GM18519 (cell line): ENCODE results near the gene VEZF1.

Source experiments
- ATAC-seq: cut with Tn5 transposase; IDR thresholded peaks from one replicate; pipeline ENCODE4 v1.9.1; 2021; ENCODE audit warnings: mild to moderate bottlenecking, moderate library complexity; ENCODE audit not compliant: unreplicated experiment, low FRiP score

VEZF1 gene

GRCh38 chr17:57935833-57936807 lies 51.9 kb downstream of the VEZF1 start:
- no peak for ATAC-seq

DNA sequence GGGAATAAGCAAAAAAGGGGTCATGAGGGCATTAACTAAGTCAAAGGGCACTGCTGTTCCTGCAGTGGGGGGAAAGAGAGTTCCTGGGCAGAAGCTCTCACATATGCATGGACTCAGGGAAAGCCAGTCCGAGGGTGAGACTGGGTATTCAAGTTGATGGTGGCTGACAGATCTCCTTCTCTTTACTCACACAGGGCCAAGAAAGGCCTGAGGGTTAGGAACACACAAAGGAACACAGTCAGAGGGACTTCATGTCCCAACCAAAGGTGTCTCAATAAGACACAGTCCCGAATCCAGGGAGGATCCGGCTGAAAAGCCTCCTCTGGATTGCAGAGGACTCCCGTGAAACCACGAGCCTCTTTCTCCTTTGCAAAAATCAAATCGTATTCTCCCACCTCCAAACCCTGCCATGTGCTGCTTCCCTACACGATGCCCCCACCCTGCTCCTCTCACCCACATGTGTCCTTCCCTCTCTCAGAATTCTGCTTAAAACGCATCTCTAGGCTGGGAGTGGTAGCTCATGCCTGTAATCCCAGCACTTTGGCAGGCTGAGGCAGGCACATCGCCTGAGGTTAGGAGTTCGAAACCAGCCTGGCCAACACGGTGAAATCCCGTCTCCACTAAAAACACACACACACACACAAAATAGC lies 56.4 kb downstream of the VEZF1 start:
- no peak for ATAC-seq

DNA sequence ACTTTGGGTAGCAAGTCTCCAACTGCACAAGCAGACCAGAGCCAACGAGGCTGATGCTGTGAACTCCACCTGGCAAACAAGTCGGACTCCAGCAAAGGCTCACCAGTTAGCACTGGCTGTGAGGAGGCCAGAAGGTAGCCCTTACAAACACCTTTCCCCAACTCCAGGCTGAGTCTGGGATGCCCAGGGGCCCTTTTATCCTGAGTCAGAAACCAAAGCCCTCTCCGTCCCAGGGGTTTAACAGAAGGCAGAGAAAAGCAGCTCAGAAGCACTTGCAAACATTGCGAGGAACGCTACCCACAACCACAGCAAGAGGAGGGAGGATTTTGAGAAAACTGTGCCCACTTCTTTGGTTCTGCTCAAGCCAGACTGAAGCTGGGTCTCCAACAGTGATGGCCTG lies 57.8 kb downstream of the VEZF1 start:
- no peak for ATAC-seq

DNA sequence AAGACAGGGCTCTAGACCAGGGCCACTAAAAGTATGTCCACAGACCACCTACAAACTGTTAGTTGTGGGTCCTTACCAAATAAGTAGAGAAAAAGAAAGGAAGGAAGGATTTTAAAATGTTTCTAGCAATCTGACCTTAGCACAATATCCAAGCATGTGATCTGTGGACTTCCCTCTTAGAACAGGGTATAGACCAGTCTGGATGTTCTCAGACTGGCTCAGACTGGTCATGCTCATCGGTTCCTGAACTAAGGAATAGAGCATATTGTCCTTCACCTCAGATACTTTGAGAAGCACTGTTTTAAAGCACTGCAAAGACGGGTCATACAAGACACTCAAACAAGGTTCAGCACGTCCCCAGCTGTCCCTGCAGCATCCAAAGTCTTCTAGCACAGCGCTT lies 58.7 kb downstream of the VEZF1 start:
- no peak for ATAC-seq

GRCh38 chr17:57928928-57929327 lies 59.1 kb downstream of the VEZF1 start:
- no peak for ATAC-seq

DNA sequence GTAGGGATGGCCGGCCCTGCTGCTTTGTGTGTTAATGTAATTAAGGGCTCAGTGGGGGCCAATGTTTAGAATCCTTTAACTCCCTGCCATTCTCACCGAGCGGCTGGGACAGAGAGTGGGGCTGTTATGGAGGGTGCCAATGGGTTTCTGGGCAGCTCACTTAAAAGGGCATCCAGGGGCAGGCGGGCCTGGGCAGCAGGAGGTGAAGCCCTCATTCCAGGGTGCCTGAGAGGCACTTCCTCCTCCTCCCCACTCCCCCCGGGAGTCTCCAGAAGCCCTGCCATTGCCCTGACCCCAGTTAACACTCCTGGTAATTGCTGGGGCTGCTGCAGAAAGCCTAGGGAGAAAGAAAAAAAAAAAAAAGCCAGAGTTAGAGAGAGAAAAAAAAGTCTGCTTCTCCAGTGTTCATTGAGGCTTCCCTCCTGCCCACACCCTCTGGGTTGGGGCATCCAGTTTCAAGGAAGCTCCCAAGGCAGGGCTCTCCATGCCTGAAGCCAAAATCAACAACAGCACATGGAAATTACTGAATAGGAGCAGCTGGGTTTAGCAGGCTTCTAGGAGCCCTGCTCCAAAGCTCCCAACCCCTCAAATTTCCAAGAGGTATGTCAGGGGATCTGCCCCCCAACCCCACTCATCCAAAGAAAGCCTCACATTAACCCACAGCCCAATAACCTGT lies 60.9 kb downstream of the VEZF1 start:
- no peak for ATAC-seq

DNA sequence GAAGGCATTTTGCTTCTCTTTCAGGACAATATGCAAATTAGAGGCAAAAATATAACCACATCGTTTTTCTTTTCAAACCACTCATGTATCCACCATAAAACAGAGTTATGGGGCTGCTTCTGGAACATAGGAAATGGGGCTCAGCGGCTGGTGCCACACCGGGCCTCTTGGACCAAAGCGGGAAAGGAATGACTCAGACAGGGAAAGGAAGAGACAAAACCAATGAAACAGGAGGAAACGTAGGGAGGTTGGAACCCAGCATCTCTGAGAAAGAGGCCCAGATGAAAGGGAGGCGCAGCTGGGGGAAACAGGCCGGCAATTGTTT lies 61.4 kb downstream of the VEZF1 start:
- ATAC-seq: no peak

- no peak for ATAC-seq
These were observed 62.6 kb downstream of the VEZF1 start for GRCh38 chr17:57925361-57925990.

DNA sequence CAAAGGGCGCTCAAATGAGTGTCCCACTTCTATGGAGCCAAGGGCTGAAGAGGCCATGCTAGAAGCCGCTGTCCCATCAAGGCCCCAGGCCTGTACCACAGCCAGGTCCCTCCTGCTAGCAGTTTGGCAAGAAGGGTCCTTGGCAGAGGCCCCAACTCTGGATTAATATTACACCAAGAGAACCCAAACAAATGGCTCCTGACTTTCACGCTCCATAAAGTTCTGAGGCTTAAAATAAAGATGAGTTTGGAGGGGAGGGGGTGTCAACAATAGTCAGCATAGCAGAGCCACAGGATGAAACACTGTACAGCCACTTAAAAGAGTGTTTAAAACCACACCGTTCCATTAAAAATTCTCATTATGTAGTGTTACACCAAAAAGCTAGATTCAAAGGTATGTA lies 63.4 kb downstream of the VEZF1 start:
- ATAC-seq: no peak
